GM21381 (cell line): ENCODE measurements around the gene IPO4.

Experiments used
- ATAC-seq: cut with Tn5 transposase; IDR thresholded peaks from one replicate; pipeline ENCODE4 v1.9.1; 2021; ENCODE audit warnings: mild to moderate bottlenecking, moderate library complexity; ENCODE audit not compliant: unreplicated experiment

The IPO4 gene

DNA sequence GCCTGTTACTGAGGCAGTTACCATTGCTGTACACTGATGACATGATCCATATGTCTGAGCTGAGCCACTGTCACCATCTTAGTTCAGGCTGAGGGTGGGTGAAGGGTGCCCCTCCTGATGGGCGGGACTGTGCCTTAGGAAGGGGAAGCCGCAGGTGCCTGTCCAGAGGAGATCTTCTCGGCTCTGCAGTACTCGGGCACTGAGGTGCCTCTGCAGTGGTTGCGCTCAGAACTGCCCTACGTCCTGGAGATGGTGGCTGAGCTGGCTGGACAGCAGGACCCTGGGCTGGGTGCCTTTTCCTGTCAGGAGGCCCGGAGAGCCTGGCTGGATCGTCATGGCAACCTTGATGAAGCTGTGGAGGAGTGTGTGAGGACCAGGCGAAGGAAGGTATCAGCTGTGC lies 37.6 kb downstream of the IPO4 start:
- ATAC-seq = no peak

DNA sequence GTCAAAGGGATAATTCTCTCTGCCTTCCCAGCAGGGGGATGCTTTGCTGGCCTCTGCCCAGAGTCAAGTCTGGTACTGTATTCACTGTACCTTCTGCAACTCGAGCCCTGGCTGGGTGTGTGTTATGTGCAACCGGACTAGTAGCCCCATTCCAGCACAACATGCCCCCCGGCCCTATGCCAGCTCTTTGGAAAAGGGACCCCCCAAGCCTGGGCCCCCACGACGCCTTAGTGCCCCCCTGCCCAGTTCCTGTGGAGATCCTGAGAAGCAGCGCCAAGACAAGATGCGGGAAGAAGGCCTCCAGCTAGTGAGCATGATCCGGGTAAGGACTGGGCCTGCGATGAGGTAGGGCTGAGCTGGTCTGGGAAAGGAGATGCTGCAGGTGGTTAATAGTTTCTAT lies 38.0 kb downstream of the IPO4 start:
- no peak for ATAC-seq

DNA sequence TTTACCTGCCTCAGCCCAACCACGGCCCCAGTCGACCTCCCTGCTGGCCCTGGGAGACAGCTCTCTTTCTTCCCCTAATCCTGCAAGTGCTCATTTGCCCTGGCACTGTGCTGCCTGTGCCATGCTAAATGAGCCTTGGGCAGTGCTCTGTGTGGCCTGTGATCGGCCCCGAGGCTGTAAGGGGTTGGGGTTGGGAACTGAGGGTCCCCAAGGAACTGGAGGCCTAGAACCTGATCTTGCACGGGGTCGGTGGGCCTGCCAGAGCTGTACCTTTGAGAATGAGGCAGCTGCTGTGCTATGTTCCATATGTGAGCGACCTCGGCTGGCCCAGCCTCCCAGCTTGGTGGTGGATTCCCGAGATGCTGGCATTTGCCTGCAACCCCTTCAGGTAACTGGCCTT lies 38.6 kb downstream of the IPO4 start:
- no peak for ATAC-seq

DNA sequence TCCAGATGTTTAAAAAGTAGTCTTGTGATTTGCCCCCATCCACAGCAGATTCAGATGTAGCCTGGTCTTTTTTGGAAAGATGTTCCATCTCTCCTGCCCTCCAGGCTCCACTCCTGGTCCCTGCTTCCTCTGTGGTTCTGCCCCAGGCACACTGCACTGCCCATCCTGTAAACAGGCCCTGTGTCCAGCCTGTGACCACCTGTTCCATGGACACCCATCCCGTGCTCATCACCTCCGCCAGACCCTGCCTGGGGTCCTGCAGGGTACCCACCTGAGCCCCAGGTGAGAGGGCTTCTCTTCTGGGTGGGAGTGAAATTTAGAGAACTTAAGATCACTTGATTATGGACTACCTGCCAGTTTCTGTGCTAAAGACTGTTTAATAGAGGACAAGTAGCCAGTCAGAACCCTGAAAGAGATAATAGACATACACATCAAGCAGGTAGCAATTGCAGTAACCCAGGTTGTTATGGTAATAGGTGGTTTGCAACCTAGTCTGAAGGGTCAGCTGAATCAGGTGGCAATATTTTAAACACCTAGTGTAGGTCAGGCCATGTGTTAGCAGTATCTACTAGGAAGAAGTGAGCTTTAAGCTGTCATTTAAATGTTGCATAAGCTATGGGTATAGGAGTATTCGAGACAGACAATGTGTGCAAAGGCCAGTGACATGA lies 39.2 kb downstream of the IPO4 start:
- no peak for ATAC-seq

DNA sequence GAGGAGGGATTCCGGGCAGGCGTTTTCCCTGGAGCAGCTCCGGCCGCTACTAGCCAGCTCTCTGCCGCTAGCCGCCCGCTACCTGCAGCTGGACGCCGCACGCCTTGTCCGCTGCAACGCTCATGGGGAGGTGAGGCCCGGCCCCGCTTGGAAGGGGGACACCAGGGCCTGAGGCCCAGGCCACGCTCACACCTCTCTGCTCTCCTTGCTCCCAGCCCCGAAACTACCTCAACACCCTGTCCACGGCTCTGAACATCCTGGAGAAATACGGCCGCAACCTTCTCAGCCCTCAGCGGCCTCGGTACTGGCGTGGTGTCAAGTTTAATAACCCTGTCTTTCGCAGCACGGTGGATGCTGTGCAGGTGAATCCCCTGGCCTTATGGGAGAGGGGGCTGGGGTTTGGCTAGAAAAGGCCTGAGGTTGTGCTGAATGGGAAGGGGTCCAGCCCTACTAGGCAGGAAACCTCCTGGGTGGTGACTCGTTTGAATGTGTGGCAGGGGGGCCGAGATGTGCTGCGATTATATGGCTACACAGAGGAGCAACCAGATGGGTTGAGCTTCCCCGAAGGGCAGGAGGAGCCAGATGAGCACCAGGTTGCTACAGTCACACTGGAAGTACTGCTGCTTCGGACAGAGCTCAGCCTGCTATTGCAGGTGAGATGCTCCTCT lies 40.7 kb downstream of the IPO4 start:
- no peak for ATAC-seq

DNA sequence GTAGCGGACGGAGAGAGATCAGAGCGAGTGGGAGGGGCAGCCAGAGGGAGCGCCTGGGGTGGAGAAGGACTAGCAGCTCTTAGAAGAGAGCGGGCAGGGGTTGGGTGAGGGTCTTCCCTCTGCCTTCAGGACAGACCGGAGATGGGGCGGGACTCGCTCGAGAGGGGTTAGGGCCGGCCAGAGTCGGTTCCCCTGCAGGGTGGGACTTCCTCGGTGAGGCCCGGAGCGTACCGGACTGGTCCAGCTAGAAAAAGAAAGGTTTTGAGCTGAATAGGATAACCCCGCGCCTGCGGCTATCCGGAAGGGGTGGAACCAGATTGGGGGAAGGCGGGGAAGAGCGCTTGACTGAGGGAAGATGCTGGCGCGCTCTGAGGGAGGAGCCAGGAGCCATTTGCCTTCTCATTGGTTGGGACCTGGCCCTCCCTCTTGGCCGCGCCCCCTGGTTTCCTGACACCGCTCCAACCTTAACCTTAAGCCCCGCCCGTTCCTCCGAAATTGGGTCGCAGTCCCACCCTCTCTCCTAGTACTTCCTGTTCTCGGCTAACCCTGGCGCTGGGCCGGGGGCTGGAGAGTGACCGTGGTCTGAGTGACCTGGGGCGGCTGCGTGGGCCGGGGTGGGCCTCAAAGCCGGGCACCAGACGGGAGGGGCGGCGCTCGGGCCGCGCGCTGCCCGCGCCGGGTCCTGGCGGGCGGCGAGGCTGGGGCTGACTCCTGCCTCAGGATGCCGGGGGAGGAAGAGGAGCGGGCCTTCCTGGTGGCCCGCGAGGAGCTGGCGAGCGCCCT lies 41.4 kb downstream of the IPO4 start, which contains the start of gene RNF31:
Gene RNF31, plus strand, starts transcription at position 521 of the 783 bp plus-strand sequence. Its CDS starts 201 bp downstream, at position 722.
- ATAC-seq = peak; percentile 72

DNA sequence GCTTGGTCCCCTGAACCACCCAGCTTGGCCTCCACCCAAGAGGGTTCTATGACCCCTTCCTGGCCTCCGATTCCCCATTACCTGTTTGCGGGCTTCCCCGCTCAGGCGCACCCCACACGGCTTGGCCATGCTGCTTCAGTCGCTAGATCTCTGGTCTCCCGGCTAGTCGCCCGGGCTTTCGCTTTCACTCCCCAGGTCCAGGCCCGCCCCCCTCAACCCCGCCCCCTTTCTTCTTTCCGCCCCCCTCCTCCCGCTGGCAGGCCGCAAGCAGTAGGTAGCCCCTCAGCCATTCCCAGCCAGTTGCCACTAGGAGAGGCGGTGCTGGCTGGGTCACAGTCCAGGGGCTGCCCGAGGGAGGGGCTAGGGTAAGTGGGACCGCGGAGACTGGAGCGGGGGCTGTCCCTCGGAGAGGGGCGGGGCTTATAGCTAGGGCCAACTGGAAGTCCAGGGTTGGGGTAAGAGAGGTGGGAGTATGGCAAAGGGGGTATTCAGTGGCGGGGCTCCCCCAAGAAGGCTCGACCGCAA lies 42.1 kb downstream of the IPO4 start, which contains the start of gene PSME2:
Gene PSME2, minus strand, starts transcription at position 158 of the 525 bp plus-strand sequence. Its CDS starts 29 bp downstream, at position 129.
- ATAC-seq = peak; percentile 59

DNA sequence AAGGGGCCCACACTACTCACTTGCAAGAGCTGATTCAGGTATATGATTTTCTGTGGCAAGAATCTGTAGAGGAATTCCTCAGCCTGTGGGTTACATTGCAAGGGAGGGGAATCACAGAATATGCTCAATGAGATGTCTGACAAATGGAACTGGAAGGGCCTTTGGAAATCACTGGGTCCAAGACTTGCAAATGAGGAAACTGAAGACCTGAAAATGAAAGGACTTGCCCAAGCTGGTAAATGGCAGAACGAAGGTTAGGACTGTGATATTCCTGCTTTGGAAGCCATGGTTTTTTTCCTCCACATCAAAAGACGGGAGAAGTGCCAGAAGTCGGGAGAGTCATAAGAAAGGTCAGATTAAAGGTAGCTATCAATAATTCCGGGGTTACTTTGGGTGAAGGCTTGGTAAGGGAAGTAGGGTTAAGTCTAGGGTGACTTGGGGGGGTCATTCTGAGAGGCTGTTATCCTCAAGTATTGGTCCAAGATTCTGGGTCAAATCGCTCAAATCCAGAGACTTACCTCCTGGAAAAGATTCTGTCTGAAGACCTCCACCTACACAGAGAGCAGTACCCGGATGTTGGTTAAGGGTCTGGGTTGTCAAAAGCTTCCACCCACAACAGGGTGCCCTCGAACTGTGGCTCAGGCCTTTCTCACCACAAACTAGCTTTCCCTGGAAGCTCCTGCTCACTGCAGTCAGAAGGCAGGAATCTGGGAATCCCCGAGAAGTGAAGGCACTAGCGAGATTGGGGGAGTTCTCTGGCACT lies 42.7 kb downstream of the IPO4 start:
- ATAC-seq = no peak

DNA sequence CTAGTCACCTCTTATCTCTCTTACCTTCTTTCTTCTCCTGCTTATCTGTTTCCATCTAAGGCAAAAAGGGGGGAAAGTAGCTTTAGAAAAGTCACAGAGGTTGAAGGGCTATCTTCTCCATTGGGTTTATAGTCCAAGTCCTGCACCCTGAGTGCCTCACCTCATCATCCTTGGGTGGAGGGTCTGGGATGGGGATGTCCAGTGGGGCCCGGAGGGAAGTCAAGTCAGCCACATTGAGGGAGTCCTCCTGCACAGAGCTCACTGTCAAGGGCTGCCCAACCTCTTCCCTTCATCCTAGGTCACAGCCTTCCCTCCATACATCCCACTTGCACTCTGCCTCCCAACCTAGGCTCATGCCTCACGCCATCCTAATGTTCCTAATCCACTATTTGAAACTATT lies 43.4 kb downstream of the IPO4 start:
- ATAC-seq = no peak

DNA sequence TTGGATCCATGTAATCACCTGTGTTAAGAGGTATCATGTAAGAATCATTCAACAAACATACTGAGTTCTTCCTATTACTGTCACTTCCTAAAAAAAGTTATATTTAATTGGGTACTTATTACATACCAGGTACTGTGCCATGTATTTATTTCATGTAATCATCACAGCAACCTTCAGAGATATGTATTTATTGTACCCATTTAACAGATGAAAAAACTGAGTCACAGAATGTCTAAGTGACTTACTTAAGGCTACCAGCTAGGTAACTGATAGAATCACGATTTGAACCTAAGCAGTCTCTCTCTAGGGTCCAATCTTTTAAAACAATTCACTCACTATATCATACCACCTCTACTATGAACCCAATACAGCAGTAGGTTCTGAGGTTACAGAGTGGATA lies 44.2 kb downstream of the IPO4 start:
- ATAC-seq = no peak

DNA sequence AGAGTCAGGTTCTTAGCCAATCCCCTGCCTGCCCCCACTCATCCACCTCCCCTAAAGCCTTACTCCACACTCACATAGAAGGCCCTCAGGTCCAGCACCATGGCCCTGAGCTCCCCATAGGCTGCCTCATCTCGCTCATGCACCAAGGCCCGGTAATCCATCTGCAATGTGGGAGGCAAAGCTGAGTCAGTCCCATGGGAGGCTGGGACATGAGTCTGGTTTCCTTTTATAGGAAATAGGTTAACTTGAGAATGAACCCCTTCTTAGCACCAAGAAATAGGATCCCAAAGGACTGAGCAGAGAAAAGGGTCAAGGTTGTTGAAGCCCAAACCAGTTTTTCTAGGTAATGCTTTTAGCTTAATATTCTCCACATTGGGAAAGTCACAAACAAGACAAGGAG lies 45.1 kb downstream of the IPO4 start:
- no peak for ATAC-seq

DNA sequence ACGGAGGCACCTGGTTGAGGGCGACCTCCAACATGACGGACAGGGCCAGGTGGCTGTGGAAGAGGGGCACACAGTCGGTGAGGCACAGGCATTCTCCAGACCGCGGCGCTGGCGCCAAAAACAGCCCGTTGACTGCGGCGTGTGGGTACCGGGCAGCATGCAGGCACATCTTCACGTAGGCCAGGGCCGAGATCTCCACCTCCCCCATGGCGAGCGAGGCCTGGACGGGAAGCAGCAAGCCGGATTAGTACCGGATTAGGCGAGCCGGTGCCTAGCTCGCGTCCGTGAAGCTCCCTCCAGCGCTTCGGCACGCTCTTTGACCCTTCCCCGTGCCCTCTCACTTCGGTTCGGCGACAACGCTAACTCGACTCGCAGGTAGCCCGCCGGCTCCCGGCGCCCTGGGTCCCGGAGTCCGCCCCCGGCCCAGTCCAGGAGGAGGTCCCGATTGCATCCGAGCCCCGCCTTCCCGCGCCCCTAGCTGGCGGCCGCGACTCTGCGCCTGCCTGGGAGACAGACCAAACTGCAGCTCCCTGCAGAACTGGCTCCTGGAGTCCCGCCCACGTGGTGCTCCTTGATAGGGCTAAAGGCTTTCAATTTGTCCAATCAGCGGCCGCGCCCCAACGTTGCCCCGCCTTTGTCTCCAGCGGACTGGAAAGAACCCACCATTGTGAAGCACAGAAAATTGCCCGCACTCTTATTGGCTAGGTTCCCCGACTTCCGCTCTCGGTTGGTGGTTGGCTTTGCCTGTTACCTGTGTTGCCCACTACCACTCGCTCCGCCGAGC lies 47.3 kb downstream of the IPO4 start, which contains the start of gene EMC9:
Gene EMC9, minus strand, starts transcription at position 495 of the 784 bp plus-strand sequence. Its CDS starts 287 bp downstream, at position 208.
- ATAC-seq = peak; percentile 86

DNA sequence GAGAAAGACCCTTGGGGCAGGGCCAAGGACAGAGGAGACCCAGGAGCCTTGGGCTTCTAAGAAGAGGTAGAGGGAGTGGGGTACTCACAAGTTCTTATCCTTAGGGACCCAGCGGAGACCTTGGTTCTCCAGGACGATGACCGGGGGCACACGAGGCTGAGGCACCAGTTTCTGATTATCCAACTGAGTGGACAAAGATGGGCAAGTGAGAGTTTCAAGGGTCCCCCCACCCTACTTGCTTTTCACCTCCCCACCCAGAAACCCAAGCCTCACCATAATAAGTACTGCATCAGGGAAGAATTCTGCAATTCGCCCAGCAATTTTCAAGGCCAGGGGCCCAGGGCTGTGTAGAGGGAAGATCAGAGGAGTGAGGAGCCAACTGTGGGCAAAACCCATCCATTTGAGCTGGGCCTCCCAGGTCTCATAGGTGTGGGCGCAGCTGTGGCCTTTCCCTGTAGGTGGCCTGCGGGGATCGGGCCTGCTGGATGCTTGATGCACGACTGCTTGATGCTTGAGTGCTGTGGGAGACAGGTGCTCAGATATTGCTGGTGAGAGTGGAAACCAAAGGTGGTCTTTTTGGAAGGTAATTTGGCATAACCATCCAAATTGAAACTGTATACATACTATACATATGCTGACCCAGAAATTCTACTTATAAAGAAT lies 49.2 kb downstream of the IPO4 start:
- ATAC-seq = no peak

DNA sequence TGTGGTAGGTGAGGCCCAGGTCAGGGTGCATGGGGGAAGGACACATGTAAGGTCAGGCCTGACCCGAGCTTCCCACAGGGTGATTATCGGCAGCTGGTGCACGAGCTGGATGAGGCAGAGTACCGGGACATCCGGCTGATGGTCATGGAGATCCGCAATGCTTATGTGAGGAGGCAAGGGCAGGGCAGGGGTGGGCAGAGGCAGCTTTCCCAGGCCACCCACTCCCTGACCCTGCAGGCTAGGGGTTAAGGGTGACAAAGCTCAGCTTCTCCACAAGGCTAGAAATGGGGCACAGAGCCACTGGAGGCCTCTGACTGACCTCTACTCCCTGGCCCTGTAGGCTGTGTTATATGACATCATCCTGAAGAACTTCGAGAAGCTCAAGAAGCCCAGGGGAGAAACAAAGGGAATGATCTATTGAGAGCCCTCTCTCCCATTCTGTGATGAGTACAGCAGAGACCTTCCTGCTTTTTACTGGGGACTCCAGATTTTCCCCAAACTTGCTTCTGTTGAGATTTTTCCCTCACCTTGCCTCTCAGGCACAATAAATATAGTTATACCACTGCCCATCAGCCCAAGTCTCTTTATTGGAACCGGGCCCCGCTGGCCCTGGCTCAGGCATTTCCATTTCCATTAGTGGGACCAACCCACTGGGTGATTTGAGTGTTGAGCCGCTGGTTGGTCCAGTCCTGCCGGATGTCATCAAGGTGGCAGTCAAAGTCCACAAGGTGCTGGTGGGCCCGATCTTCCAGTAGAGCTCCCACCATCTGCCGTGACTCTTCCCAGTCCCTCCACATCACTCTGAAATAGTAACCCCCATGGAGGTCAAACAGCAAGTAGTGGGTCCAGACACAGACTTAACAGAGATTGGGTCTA lies 50.0 kb downstream of the IPO4 start:
- no peak for ATAC-seq

DNA sequence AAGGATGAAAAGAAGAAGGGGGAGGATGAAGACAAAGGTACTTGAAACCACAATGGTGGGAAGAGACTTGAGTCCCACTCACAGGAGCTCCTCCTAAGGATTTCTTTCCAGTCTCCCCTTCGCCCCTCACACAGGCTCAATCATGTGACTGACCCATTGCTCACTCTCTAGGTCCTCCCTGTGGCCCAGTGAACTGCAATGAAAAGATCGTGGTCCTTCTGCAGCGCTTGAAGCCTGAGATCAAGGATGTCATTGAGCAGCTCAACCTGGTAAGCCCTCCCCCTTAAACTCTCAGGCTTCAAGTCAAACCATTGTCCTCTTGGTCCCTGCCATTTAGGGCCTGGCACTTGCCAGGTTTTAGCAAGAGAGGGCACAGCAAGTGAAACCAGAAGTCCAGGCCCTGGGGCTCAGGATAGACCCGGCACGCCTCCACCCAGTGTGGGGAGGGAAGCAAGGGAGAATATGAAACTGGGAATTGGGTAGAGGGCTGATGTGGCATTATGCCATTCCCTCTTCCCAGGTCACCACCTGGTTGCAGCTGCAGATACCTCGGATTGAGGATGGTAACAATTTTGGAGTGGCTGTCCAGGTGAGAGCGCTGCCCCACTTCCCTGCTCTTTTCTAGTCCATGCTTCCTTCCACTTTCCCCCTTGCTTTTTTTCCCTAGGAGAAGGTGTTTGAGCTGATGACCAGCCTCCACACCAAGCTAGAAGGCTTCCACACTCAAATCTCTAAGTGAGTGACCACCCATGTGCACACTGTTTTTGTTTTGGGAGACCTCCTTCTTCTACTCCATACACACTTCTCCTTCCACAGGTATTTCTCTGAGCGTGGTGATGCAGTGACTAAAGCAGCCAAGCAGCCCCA lies 50.9 kb downstream of the IPO4 start:
- ATAC-seq = no peak

DNA sequence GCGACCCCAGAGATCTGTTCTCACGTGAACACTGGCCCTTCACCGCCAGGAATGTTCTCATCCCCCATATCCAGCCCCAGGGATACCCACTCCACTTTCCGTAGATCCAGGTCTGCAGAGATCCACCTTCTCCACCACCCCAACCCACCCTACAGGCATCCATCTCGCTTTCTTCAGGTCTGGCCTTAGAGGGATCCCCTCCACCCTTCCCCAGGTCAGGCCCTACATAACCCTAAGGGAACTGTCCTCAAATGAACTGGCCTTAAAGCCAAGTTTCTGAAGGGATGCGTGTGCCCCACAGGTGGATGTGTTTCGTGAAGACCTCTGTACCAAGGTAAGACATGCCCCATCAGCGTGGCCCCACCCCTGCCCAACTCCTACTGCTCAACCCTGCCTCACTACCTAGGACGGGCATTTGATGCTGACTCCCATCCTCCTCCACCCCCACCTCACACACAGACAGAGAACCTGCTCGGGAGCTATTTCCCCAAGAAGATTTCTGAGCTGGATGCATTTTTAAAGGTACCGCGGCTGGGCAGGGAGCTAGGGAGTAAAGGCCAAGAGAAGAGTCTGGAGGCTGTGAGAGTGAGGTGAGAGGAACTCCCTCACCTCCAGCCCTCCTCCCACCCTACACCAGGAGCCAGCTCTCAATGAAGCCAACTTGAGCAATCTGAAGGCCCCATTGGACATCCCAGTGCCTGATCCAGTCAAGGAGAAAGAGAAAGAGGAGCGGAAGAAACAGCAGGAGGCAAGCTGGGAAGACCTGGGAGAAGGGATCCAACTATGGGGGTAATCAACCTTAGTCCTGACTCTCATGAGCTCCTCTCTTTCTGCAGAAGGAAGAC lies 51.7 kb downstream of the IPO4 start:
- no peak for ATAC-seq
